Measurements from ENCODE around the gene FREM2.

Gene FREM2

GRCh38 chr13:38902551-38902950 lies 215.7 kb downstream of the FREM2 start:
- no peak for DNase-seq

DNA sequence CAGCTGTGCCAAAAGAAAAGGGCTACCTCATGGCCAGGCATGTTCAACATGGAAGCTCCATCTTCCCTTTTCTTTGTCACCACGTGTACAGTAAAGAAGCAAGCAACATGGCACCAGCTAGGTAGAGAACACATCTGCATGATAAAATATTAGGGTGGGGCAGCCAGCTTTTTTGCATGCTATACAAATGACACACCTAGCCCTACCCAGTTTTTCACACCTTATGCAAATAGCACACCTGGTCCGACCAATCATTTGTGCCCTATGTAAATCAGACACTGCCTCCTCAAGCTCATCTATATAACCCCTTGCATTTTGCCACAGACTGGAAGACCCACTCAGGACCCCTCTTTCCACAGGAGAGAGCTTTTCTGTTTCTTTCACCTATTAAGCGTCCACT lies 218.2 kb downstream of the FREM2 start:
- no peak for DNase-seq

GRCh38 chr13:38905861-38906260 lies 219.0 kb downstream of the FREM2 start:
- DNase-seq, result no peak

DNA sequence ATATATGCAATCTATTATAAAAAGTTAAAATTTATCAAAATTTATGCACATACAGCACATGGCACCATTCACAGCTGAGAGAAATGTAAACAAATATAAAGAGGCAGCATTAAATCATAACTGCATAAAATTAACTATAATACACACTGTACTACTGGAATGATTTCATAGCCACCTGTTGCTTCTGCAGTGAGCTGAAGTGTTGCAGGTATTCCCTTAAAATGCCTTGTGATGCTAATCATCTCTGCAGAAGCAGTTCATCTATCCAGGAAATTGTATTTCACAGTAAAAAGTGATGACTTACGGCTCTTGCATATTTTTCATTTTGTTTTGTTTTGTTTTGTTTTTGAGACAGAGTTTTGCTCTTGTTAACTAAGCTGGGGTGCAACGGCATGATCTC lies 221.7 kb downstream of the FREM2 start:
- no peak for DNase-seq

DNA sequence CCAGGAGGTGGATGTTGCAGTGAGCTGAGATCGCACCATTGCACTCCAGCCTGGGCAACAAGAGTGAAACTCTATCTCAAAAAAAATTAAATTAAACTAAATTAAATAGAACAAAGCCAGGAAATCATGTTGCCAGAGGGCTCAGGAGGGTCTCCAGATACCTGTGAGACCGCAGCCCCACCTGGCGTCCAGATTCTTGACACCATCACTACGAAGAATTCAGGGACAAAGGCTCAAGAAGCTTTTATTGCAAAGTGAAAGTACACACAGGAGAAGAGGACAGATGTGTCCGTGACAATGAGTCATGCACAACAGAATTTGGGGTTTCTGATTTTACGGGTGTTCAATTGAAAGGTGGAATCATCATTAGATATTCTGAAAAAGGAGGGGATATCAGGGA lies 227.2 kb downstream of the FREM2 start:
- DNase-seq, result no peak

DNA sequence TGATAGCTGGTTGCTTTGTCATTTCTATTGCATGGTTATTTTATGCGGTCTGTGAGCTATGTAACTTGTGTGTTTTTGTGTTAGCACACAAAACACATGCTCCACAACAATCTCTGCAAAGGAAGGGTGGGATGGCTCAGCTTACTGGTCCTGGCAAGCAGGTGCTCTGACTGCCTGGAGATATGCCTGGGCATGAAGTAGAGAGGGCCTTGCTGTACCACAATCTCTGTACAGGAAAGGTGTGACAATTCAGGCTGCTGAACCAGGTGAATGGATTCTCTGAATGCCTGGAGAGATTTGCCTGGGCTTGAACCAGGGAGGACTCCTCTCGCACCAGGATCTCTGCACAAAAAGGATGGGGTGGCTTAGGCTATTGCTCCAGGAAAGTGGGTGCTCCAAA lies 234.2 kb downstream of the FREM2 start:
- no peak for DNase-seq

GRCh38 chr13:38922170-38922569 lies 235.3 kb downstream of the FREM2 start:
- no peak for DNase-seq

DNA sequence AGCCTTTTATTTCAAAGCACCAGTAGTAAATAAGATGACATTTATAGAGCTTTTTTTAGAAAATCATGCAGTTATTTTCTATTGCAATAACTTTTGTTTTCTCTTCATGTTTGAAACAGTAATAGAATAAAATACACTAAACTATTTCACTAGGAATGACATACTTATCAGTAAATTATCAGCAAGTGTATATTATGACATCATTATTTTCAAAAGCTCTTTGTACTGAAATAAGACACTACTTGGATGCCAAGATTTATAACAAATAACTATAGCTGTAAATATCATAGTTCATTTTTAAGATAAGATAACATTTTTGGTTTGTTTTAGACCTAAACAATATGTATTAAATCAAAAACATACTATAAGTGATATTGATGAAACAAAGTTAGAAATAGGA lies 246.9 kb downstream of the FREM2 start:
- no peak for DNase-seq

All from cortex of kidney (tissue), 1 donor.